ENCODE results near the gene CCDC85C. TPM values are rescaled to one million over a fixed set of nuclear protein-coding genes. Genes with fewer than 3 reads are reported as not detected.

The CCDC85C gene
- total and polyA plus RNA-seq, 2 of the 8 experiments (the other 6 are each of a cell fraction or from before 2014, with no cell fraction given): 16.8 to 35.8 TPM

DNA sequence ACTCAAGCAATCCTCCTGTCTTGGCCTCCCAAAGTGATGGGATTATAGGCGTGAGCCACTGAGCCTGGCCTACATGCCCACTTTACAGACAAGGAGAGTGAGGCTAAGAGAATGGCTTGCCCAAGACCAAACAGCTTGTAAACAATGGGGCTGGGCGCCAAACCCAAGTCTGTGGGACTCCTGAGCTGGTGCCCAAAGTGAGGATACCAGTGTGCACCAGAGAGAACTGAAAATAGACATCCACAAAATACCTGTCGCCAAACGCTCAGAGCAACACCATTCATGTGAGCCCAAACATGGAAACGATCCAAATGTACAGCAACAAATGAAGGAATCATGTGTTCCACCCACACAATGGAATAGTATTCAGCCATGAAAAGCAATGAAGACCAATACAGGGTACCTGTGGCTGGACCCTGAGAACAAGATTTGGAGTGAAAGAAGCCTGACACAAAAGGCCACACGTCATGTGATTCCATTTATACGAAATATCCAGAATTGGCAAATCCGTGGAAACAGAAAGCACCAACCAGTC lies 84.6 kb downstream of the CCDC85C start:
- H3K4me3 ChIP-seq (ENCODE audit: extremely low read depth in 1 of 4, insufficient read depth in 2 of 4, low read depth in 3 of 4, low read length in 4 of 4): no peak overlapping the region
- no peak overlapping the region for H2BK5ac ChIP-seq (ENCODE audit: low read depth, low read length)
- H3K27me3 ChIP-seq (replicated peaks in 1 of 4; ENCODE audit: control insufficient read depth in 3 of 4, extremely low read depth in 1 of 4, insufficient read depth in 3 of 4, low read length in 3 of 4): no peaks in the 10 kb centered on the region
- 97% methylated on average over 8 of the region's 8 CpGs; no CpG with 5 or more reads in 1 of the 2 experiments for WGBS, 2 experiments (ENCODE audit: extremely low coverage in 1 of 2, insufficient coverage in 1 of 2, insufficient read length in 1 of 2, insufficient replicate concordance in 2 of 2, low coverage in 1 of 2, low lambda C conversion rate in 2 of 2, missing lambda C conversion rate in 1 of 2)
- no peak for FAIRE-seq
- H3K14ac ChIP-seq (ENCODE audit: insufficient read length): no peak overlapping the region
- no peak overlapping the region for H2BK15ac ChIP-seq (ENCODE audit: low read length)
- H4K20me1 ChIP-seq (replicated peaks in 1 of 2; ENCODE audit: control insufficient read depth in 1 of 2, insufficient read depth in 2 of 2, low read length in 2 of 2): peaks cover 3 to 5% of the 10 kb centered on the region in 2 experiments
- no peak overlapping the region for H3K4ac ChIP-seq (replicated peaks; ENCODE audit: insufficient read length, low read depth, low read length)
- ChIA-PET POLR2A (ENCODE audit: partially characterized antibody) (interaction anchor here (0.6 kb wide), 1 partner anchor 15 kb away, joined by 3 read pairs; no protein-coding TSS in a partner anchor), CTCF (ENCODE audit: partially characterized antibody) (interaction anchor here (0.6 to 3.1 kb wide), 9 partner anchors 14 to 442 kb away, joined by 3 to 13 read pairs (median 3); no protein-coding TSS in a partner anchor)
- H2AK5ac ChIP-seq (ENCODE audit: low read depth, low read length): no peak overlapping the region
- DNase-seq (ENCODE audit: low read depth in 1 of 2, low spot score in 2 of 2): no peak
- H3K79me1 ChIP-seq (ENCODE audit: low read depth, low read length): peaks cover 4% of the 10 kb centered on the region; the same call in 1 of the 2 replicates
- H3K23me2 ChIP-seq (ENCODE audit: low read depth, low read length): 0 out of 2 replicates have a peak, but pooled peaks cover 2% of the 10 kb centered on the region
- H2BK12ac ChIP-seq (ENCODE audit: low read depth, low read length): no peak overlapping the region
- no peak overlapping the region for H3K23ac ChIP-seq (ENCODE audit: insufficient read length)
- no peak overlapping the region for H3K18ac ChIP-seq (ENCODE audit: extremely low read depth, low read length)
- no peak overlapping the region for H3K4me2 ChIP-seq (ENCODE audit: insufficient read depth in 1 of 2, low read depth in 2 of 2, low read length in 2 of 2)
- no peak overlapping the region for H2AFZ ChIP-seq (ENCODE audit: low read length)
- H4K5ac ChIP-seq (ENCODE audit: insufficient read length, low read depth, low read length): no peak overlapping the region
- H3K79me2 ChIP-seq (ENCODE audit: control insufficient read depth in 1 of 2, insufficient read depth in 2 of 2, low read length in 2 of 2): peaks cover 0 to 2% of the 10 kb centered on the region in 2 experiments; a peak in 1 of 4 replicates
- H3K27ac ChIP-seq (ENCODE audit: low read depth, low read length): no peak overlapping the region
- H3K9me3 ChIP-seq (ENCODE audit: insufficient read depth in 2 of 2, low read depth in 1 of 2, low read length in 1 of 2): no peaks in the 10 kb centered on the region
- H2BK20ac ChIP-seq (ENCODE audit: low read length): no peak overlapping the region
- H4K91ac ChIP-seq (replicated peaks; ENCODE audit: insufficient read length, low read length): no peak overlapping the region
- H3K36me3 ChIP-seq (ENCODE audit: control insufficient read depth in 2 of 4, insufficient read depth in 4 of 4, low read length in 3 of 4): peaks cover 0 to 4% (median 0%) of the 10 kb centered on the region in 4 experiments; a peak in 2 of 8 replicates
- H3K9ac ChIP-seq (replicated peaks in 1 of 4; ENCODE audit: extremely low read depth in 1 of 4, low read depth in 3 of 4, low read length in 3 of 4): no peak overlapping the region
- H4K8ac ChIP-seq (ENCODE audit: extremely low read depth, insufficient read depth, low read length): no peak overlapping the region
- H2BK120ac ChIP-seq (replicated peaks; ENCODE audit: low read depth, low read length): no peak overlapping the region
- no peak overlapping the region for H3K56ac ChIP-seq (replicated peaks; ENCODE audit: insufficient read length, low read depth, low read length)
- H3K4me1 ChIP-seq (replicated peaks in 1 of 4; ENCODE audit: control insufficient read depth in 3 of 4, insufficient read depth in 4 of 4, low read length in 3 of 4): peaks cover 10 to 25% (median 19%) of the 10 kb centered on the region in 4 experiments
- no peak for TF ChIP-seq POU5F1 (IDR thresholded peaks at IDR 0.05; ENCODE audit: low read depth, low read length)
- TF ChIP-seq SIN3A (conservative IDR thresholded peaks at IDR 0.05 in 1 of 2, IDR thresholded peaks at IDR 0.05 in 1 of 2; ENCODE audit: low read depth in 1 of 2, low read length in 2 of 2): no peak
- TF ChIP-seq CEBPB (IDR thresholded peaks at IDR 0.05; ENCODE audit: low read depth, low read length): no peak
- TF ChIP-seq CBX5 (IDR thresholded peaks at IDR 0.05; ENCODE audit: low read depth, low read length): no peak
- TF ChIP-seq RNF2 (IDR thresholded peaks at IDR 0.05; ENCODE audit: borderline replicate concordance, low read depth, low read length, missing control alignments, poor library complexity, severe bottlenecking): no peak
- no peak for TF ChIP-seq TBP (IDR thresholded peaks at IDR 0.05; ENCODE audit: low read depth, low read length)

Data from H1 (cell line).